Tibial nerve (tissue), 3 donors: ENCODE measurements around the gene RPS6KA5.

Source experiments
- CTCF ChIP-seq, 5 experiments: fragments of 200-600 bp in 3 of 5; fragments of 450-650 bp in 2 of 5; sonication (generic) in 3 of 5; IDR thresholded peaks; one replicate each; pipeline ENCODE4 v1.5.1; 2016 to 2019; ENCODE audit warnings: antibody characterized with exemption in 5 of 5, mild to moderate bottlenecking in 3 of 5, moderate library complexity in 2 of 5
- POLR2A ChIP-seq, 2 donors: fragments of 450-650 bp; IDR thresholded peaks; one replicate each; pipeline ENCODE4 v1.6.1; 2017; ENCODE audit warnings: antibody characterized with exemption in 2 of 2, mild to moderate bottlenecking in 2 of 2, moderate library complexity in 2 of 2

GRCh38 chr14:90810806-90811205, 249.6 kb downstream of the RPS6KA5 start:
- TF ChIP-seq CTCF (IDR thresholded peaks at IDR 0.05) = no peak
- TF ChIP-seq POLR2A (IDR thresholded peaks at IDR 0.05) = no peak
